Measurements from ENCODE around the gene MAP3K8. TPM values are rescaled to one million over a fixed set of nuclear protein-coding genes. Genes with fewer than 3 reads are reported as not detected.
"Not testable (repeated sequence)": the region's sequence is repeated elsewhere in the genome, so short reads cannot be mapped to it uniquely, and the experiment has no call there.

Gene MAP3K8
- total and polyA plus RNA-seq, 3 donors from 2014 or later, result 3.1 to 10.4 (median 5.2) TPM

DNA sequence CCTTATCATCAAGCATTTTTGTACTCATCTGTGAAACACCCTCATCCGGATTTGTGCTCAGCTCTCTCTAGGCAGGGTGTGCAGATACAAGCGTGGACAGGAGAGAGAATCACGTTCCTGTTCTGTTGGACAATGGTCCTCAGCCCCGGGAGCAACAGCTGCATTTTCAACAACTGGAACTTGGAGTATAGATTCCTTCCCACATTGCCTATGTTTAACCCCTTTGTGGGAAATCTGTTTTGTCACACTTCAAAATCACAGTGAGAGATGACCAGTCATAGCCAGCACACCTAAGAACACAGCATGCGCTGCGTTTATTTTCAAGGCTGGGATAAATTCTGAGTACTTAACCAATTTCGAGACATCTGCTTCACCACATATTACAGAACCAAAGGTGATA is 32.5 kb downstream of the MAP3K8 start:
- intact Hi-C loops (cut with DNase I; ENCODE audit: low total_unique reads), result no loop called here
- Histone ChIP-seq H3K9me3 (no peaks in the 10 kb centered on the region), H3K36me3 (ENCODE audit: low read depth, missing control alignments) (no peaks in the 10 kb centered on the region), H3K27me3 (no peaks in the 10 kb centered on the region), H3K4me3 (no peak overlapping the region), H3K27ac (no peak overlapping the region), H3K4me1 (no peaks in the 10 kb centered on the region)
- TF ChIP-seq, protein P1, sequence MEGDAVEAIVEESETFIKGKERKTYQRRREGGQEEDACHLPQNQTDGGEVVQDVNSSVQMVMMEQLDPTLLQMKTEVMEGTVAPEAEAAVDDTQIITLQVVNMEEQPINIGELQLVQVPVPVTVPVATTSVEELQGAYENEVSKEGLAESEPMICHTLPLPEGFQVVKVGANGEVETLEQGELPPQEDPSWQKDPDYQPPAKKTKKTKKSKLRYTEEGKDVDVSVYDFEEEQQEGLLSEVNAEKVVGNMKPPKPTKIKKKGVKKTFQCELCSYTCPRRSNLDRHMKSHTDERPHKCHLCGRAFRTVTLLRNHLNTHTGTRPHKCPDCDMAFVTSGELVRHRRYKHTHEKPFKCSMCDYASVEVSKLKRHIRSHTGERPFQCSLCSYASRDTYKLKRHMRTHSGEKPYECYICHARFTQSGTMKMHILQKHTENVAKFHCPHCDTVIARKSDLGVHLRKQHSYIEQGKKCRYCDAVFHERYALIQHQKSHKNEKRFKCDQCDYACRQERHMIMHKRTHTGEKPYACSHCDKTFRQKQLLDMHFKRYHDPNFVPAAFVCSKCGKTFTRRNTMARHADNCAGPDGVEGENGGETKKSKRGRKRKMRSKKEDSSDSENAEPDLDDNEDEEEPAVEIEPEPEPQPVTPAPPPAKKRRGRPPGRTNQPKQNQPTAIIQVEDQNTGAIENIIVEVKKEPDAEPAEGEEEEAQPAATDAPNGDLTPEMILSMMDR (IDR thresholded peaks at IDR 0.05), result no peak
- TF ChIP-seq POLR2A (IDR thresholded peaks at IDR 0.05), result no peak
- no peak for DNase-seq
- 71 to 79% methylated on average over 7 of the region's 7 CpGs for WGBS, 2 donors

GRCh38 chr10:30467651-30468338 is 33.8 kb downstream of the MAP3K8 start:
- 64 to 70% methylated on average over 4 of the region's 4 CpGs for WGBS, 2 donors
- no peak for TF ChIP-seq POLR2A (IDR thresholded peaks at IDR 0.05)
- TF ChIP-seq, protein P1 (IDR thresholded peaks at IDR 0.05), result no peak
- Histone ChIP-seq H3K27ac (no peak overlapping the region), H3K27me3 (no peaks in the 10 kb centered on the region), H3K4me3 (no peak overlapping the region), H3K36me3 (ENCODE audit: low read depth, missing control alignments) (no peaks in the 10 kb centered on the region), H3K9me3 (no peaks in the 10 kb centered on the region), H3K4me1 (no peaks in the 10 kb centered on the region)
- DNase-seq, result no peak
- intact Hi-C loops (cut with DNase I; ENCODE audit: low total_unique reads), result no loop called here

DNA sequence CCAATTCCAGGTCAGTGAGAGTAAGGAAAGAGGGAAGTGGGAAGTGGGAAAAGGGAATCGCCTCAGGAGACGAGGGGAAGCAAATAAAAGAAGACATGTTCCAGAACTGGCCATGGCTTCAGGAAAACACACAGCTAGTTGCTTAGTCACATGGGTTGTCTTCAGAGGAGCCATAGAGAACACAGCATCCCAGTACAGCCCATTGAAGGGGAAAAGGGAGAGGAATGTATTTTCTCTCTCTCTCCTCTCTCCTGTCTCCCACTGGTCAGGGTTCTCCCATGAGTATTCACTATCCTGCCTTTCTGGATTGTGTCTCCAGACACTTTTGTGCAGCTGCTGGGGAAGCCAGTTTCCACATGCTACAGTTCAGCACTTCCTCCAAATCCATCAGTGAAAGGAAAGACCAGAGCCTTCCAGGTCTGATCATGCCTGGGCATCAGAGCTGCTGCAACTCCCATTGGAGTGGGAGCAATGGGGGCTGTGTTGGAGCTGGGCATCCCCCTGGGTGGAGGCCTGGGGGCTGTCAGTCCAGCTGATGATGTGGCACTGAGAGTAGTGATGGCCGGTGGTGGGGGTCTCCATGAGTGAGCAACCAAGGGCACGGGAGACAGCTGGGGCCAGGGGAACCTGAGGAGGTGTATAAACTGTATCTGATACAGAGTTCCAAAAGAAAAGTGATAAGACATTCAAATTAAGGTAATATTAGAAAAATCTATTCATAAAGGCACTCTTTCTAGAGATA is 38.6 kb downstream of the MAP3K8 start:
- Histone ChIP-seq H3K9me3 (no peaks in the 10 kb centered on the region), H3K36me3 (ENCODE audit: low read depth, missing control alignments) (no peaks in the 10 kb centered on the region), H3K27me3 (no peaks in the 10 kb centered on the region), H3K4me3 (no peak overlapping the region), H3K4me1 (no peaks in the 10 kb centered on the region), H3K27ac (no peak overlapping the region)
- DNase-seq, result no peak
- TF ChIP-seq, protein P1 (IDR thresholded peaks at IDR 0.05), result no peak
- no peak for TF ChIP-seq POLR2A (IDR thresholded peaks at IDR 0.05)
- intact Hi-C loops (cut with DNase I; ENCODE audit: low total_unique reads), result no loop called here
- WGBS, 2 donors, result 82 to 88% methylated on average over 4 of the region's 4 CpGs

DNA sequence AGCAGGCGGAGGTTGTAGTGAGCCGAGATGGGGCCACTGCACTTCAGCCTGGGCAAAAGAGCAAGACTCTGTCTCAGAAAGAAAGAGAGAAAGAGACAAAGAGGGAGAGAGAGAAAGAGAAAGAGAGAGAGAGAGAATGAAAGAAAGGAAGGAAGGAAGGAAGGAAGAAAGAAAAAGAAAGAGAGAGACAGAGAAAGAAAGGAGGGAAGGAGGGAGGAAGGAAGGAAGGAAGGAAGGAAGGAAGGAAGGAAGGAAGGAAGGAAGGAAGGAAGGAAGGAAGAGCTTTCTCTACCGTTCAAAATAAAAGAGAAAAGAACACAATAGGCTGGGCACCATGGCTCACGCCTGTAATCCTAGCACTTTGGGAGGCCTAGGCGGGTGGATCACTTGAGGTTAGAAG is 41.5 kb downstream of the MAP3K8 start:
- H3K9me3 ChIP-seq; H3K27me3 ChIP-seq; DNase-seq; H3K4me3 ChIP-seq; H3K4me1 ChIP-seq; H3K27ac ChIP-seq; intact Hi-C loops (cut with DNase I; ENCODE audit: low total_unique reads); H3K36me3 ChIP-seq (ENCODE audit: low read depth, missing control alignments): not testable (repeated sequence)
- WGBS, 2 donors, result 68 to 73% methylated on average over 5 of the region's 5 CpGs

GRCh38 chr10:30476511-30477155 is 42.6 kb downstream of the MAP3K8 start:
- WGBS, 2 donors, result 65 to 92% methylated on average over 16 to 18 of the region's 18 CpGs

GRCh38 chr10:30479513-30479912 is 45.5 kb downstream of the MAP3K8 start:
- H3K27me3 ChIP-seq; H3K4me3 ChIP-seq; intact Hi-C loops (cut with DNase I; ENCODE audit: low total_unique reads); H3K4me1 ChIP-seq; DNase-seq; H3K36me3 ChIP-seq (ENCODE audit: low read depth, missing control alignments); H3K27ac ChIP-seq; H3K9me3 ChIP-seq: not testable (repeated sequence)
- 71 to 76% methylated on average over 8 of the region's 8 CpGs for WGBS, 2 donors

More at GRCh38 chr10:30476511-30477155, 42.6 kb downstream of the MAP3K8 start:
- no peak for DNase-seq
- H3K4me1 ChIP-seq, result no peaks in the 10 kb centered on the region
- no peak for TF ChIP-seq POLR2A (IDR thresholded peaks at IDR 0.05)
- TF ChIP-seq, protein P1 (IDR thresholded peaks at IDR 0.05), result no peak
- intact Hi-C loops (cut with DNase I; ENCODE audit: low total_unique reads), result no loop called here
- H3K27ac ChIP-seq, result no peak overlapping the region
- no peaks in the 10 kb centered on the region for H3K9me3 ChIP-seq
- no peaks in the 10 kb centered on the region for H3K27me3 ChIP-seq
- no peak overlapping the region for H3K4me3 ChIP-seq
- H3K36me3 ChIP-seq (ENCODE audit: low read depth, missing control alignments), result no peaks in the 10 kb centered on the region

Measured in testis (tissue), 3 donors.